ENCODE measurements around the gene SETBP1.

The SETBP1 gene

GRCh38 chr18:44836263-44836662, 155.6 kb downstream of the SETBP1 start:
- H3K36me3 Mint-ChIP-seq (ENCODE audit: insufficient read depth) = no peaks in the 10 kb centered on the region
- DNase-seq = no peak
- no peaks in the 10 kb centered on the region for H3K9me3 Mint-ChIP-seq
- no peak for ATAC-seq (replicated peaks)
- H3K4me3 Mint-ChIP-seq = no peak overlapping the region
- peaks cover 18% of the 10 kb centered on the region in 2 donors for H3K4me1 Mint-ChIP-seq (ENCODE audit: low read depth in 2 of 2)
- no peak overlapping the region for H3K27ac Mint-ChIP-seq
- no peaks in the 10 kb centered on the region for H3K27me3 Mint-ChIP-seq

- Mint-ChIP-seq H3K36me3 (ENCODE audit: insufficient read depth) (no peaks in the 10 kb centered on the region), H3K4me1 (ENCODE audit: low read depth in 2 of 2) (peaks cover 18 to 23% of the 10 kb centered on the region in 2 donors), H3K9me3 (no peaks in the 10 kb centered on the region), H3K27me3 (no peaks in the 10 kb centered on the region), H3K4me3 (no peak overlapping the region), H3K27ac (peak overlapping the region in 1 of 2 donors; percentile 54)
- ATAC-seq (replicated peaks) = no peak
- no peak for DNase-seq
Observed at GRCh38 chr18:44837482-44838180, 156.9 kb downstream of the SETBP1 start.

DNA sequence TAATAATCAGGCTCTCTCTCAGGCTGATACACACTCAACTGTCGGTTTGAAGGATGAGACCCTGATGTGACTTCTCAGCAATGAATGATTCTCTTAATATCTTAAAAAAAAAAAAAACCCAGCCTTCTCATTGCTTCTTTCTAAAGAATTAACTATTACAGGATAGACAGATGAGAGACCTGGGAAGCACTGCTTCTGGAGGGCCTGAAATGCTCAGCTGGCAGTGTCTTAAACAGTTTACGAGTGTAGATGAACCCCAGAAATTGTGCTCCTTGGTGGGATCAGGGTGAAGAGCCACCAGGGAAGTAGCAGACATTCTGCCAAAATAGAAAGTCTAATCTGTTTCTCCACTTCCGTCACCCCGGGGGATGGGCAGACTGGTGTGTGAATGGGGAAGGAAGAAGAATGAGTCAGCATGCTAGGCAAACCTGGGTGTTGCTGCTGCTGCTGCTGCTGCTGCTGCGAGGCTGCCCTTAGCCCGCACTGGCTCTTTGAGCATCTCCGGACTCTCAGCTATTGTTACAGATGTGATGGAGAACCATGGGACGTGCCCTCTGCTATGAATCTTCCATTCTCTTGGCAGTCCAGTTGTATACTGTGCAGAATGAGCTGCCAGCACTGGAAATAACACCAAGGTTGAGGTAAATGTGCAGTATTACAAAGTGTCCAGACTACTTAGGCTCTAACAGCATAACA, 158.4 kb downstream of the SETBP1 start:
- Mint-ChIP-seq H3K4me1 (ENCODE audit: low read depth in 2 of 2) (peaks cover 23 to 25% of the 10 kb centered on the region in 2 donors), H3K27me3 (no peaks in the 10 kb centered on the region), H3K9me3 (no peaks in the 10 kb centered on the region), H3K36me3 (ENCODE audit: insufficient read depth) (no peaks in the 10 kb centered on the region), H3K27ac (peak overlapping the region; percentile 54 to 80), H3K4me3 (peak overlapping the region; percentile 29 to 51)
- DNase-seq (peak; percentile 52 to 56 (median 55)), ATAC-seq (replicated peaks) (peak; percentile 99)

GRCh38 chr18:44840058-44840790, 159.5 kb downstream of the SETBP1 start:
- H3K27ac Mint-ChIP-seq = no peak overlapping the region
- ATAC-seq (replicated peaks) (no peak), DNase-seq (no peak)
- peaks cover 21 to 28% of the 10 kb centered on the region in 2 donors for H3K4me1 Mint-ChIP-seq (ENCODE audit: low read depth in 2 of 2)
- H3K36me3 Mint-ChIP-seq (ENCODE audit: insufficient read depth) = no peaks in the 10 kb centered on the region
- H3K27me3 Mint-ChIP-seq = no peaks in the 10 kb centered on the region
- no peak overlapping the region for H3K4me3 Mint-ChIP-seq
- H3K9me3 Mint-ChIP-seq = no peaks in the 10 kb centered on the region

- DNase-seq (no peak), ATAC-seq (replicated peaks) (no peak)
- no peaks in the 10 kb centered on the region for H3K9me3 Mint-ChIP-seq
- no peaks in the 10 kb centered on the region for H3K27me3 Mint-ChIP-seq
- no peak overlapping the region for H3K27ac Mint-ChIP-seq
- H3K4me1 Mint-ChIP-seq (ENCODE audit: low read depth in 2 of 2) = peaks cover 25 to 28% of the 10 kb centered on the region in 2 donors
- H3K4me3 Mint-ChIP-seq = no peak overlapping the region
- H3K36me3 Mint-ChIP-seq (ENCODE audit: insufficient read depth) = no peaks in the 10 kb centered on the region
Observed at GRCh38 chr18:44841221-44841620, 160.5 kb downstream of the SETBP1 start.

- no peak overlapping the region for H3K4me3 Mint-ChIP-seq
- H3K36me3 Mint-ChIP-seq (ENCODE audit: insufficient read depth) = no peaks in the 10 kb centered on the region
- no peaks in the 10 kb centered on the region for H3K9me3 Mint-ChIP-seq
- no peaks in the 10 kb centered on the region for H3K27me3 Mint-ChIP-seq
- no peak for ATAC-seq (replicated peaks)
- peak overlapping the region in 1 of 2 donors; percentile 42 for H3K27ac Mint-ChIP-seq
- no peak for DNase-seq
- peaks cover 27 to 28% of the 10 kb centered on the region in 2 donors for H3K4me1 Mint-ChIP-seq (ENCODE audit: low read depth in 2 of 2)
Observed at GRCh38 chr18:44841752-44842587, 161.3 kb downstream of the SETBP1 start.

DNA sequence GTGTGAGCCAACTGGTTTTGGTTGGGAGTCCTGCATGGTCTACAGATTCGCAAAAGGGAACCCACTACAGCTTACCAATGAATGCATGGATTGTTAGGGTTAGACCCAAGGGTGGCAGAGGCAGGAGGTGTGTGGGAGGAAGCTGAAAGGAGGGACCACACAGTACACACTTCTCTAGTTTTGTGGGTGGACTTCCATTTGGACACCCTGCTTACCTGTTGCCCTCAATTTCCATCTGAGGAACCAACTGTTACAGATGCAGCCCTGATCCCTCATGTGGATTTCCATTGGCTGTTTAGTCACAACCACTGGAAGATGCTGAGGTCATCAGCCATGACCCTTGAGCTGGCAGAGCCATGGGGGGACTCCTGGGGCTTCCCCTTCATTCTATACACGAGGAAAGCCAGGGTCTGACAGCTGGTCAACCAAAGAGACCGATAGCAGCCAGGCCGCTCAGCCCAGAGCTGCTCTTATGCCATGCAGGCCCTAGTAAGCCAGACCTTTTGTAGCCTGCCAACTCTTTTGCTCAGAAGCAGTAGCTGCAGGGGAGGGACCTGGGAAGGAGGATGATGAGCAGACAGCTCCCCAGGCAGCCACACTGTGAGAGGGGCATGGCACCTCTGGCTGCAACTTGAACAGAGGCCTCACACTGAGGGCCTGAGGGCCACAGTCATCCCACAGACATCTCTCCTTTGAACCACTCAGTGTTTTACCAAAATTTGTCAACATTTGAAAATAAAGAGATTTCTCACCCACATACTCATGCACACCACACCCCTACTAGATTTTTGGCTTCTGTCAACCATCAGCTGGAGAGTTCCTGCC, 162.1 kb downstream of the SETBP1 start:
- Mint-ChIP-seq H3K27ac (peak overlapping the region in 1 of 2 donors; percentile 42), H3K4me1 (ENCODE audit: low read depth in 2 of 2) (peaks cover 27 to 28% of the 10 kb centered on the region in 2 donors), H3K4me3 (no peak overlapping the region), H3K27me3 (no peaks in the 10 kb centered on the region), H3K36me3 (ENCODE audit: insufficient read depth) (no peaks in the 10 kb centered on the region), H3K9me3 (no peaks in the 10 kb centered on the region)
- ATAC-seq (replicated peaks) (no peak), DNase-seq (no peak)

DNA sequence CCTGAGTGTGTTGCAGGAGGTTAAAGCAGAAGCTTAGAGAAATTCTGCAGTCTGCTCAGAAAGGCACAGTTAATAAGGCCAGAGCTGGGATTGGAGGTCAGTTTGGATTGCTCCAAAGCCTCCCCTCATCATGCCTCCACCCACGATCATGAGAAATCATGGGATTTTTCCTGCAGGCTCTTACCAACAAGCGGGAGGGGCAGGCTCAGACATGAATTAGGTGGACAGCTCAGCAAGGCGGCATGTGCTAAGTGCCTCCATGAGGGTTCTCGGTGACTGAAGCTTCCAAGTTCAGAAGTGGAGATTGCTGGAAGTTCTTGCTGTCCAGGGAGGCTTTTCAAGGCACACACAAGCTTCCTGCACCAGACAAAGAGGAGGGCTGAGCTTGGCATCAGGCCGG, 163.8 kb downstream of the SETBP1 start:
- DNase-seq = no peak
- H3K9me3 Mint-ChIP-seq = no peaks in the 10 kb centered on the region
- H3K27me3 Mint-ChIP-seq = no peaks in the 10 kb centered on the region
- ATAC-seq (replicated peaks) = no peak
- H3K4me1 Mint-ChIP-seq (ENCODE audit: low read depth in 2 of 2) = peaks cover 17 to 20% of the 10 kb centered on the region in 2 donors
- H3K4me3 Mint-ChIP-seq = no peak overlapping the region
- H3K36me3 Mint-ChIP-seq (ENCODE audit: insufficient read depth) = no peaks in the 10 kb centered on the region
- no peak overlapping the region for H3K27ac Mint-ChIP-seq

DNA sequence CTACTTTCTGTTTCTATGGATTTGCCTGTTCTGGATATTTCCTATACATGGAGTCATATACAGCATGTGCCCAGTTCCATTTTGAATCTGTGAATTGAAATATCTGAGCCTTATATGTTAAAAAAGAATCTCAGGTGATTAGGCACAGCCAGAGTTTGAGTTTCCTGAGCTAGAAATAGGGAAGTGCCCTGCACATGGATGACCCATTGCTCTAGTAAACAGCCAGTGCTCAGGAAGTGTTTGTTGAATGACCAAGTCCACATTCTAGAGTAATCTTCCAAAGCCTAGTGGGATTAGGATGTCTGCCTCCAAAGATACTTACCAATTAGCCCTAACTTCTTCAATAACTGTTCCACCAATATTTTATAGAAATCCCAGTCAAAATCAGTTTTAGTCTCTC, 165.8 kb downstream of the SETBP1 start:
- ATAC-seq (replicated peaks) (no peak), DNase-seq (no peak)
- Mint-ChIP-seq H3K27me3 (no peaks in the 10 kb centered on the region), H3K27ac (no peak overlapping the region), H3K4me1 (ENCODE audit: low read depth in 2 of 2) (peaks cover 10 to 16% of the 10 kb centered on the region in 2 donors), H3K36me3 (ENCODE audit: insufficient read depth) (no peaks in the 10 kb centered on the region), H3K9me3 (no peaks in the 10 kb centered on the region), H3K4me3 (no peak overlapping the region)

- Mint-ChIP-seq H3K27me3 (no peaks in the 10 kb centered on the region), H3K9me3 (no peaks in the 10 kb centered on the region), H3K4me1 (ENCODE audit: low read depth in 2 of 2) (peaks cover 3 to 10% of the 10 kb centered on the region in 2 donors), H3K4me3 (no peak overlapping the region), H3K36me3 (ENCODE audit: insufficient read depth) (peaks cover 3% of the 10 kb centered on the region), H3K27ac (no peak overlapping the region)
- ATAC-seq (replicated peaks) (no peak), DNase-seq (no peak)
Observed at GRCh38 chr18:44848644-44849335, 168.1 kb downstream of the SETBP1 start.

DNA sequence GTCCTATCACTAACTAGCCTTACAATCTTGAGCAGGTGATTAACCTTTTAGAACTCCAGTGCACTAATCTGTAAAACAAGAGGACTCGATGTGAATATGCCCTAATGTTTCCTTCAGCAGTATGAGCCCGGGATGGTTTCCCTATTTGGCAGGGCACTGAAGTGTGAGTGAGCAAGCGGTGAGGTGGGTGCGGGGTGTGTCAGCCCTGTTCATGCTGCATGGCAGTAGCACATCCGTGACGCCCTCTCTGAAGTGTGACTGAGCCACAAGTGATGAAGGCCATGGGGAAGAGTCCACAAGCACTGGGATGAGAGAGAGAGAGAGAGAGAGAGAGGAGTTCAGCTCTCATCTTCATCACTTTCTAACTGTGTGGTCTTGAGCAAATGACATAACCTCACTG, 168.7 kb downstream of the SETBP1 start:
- Mint-ChIP-seq H3K36me3 (ENCODE audit: insufficient read depth) (peaks cover 3% of the 10 kb centered on the region), H3K4me3 (no peak overlapping the region), H3K9me3 (no peaks in the 10 kb centered on the region), H3K27ac (no peak overlapping the region), H3K4me1 (ENCODE audit: low read depth in 2 of 2) (peaks cover 3 to 10% of the 10 kb centered on the region in 2 donors), H3K27me3 (no peaks in the 10 kb centered on the region)
- ATAC-seq (replicated peaks) (no peak), DNase-seq (no peak)

DNA sequence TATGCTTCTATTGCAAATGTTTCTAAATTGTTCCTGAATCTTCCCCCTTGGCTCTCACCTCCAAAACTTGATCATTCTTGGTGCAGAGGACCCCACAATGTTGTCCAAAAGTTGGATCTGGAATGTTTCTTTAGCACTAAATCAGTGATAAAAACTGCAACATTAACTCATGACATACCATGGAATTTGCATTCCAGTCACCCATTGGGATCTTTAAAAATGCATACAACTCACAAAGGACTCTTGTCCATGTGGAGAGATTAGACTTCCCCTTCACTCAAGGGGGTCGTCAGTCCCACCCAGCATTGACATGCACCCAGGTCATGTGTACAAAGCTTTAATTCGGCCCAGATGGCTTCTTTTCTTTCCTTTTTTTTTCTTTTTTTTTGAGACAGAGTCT, 169.3 kb downstream of the SETBP1 start:
- Mint-ChIP-seq H3K36me3 (ENCODE audit: insufficient read depth) (peaks cover 3% of the 10 kb centered on the region), H3K27me3 (no peaks in the 10 kb centered on the region), H3K4me3 (no peak overlapping the region), H3K27ac (no peak overlapping the region), H3K4me1 (ENCODE audit: low read depth in 2 of 2) (peaks cover 0 to 10% of the 10 kb centered on the region in 2 donors), H3K9me3 (no peaks in the 10 kb centered on the region)
- DNase-seq (no peak), ATAC-seq (replicated peaks) (no peak)
